OCI-LY7 (cell line): Measurements from ENCODE around the gene GEMIN7. TPM values are rescaled to one million over a fixed set of nuclear protein-coding genes. Genes with fewer than 3 reads are reported as not detected.
A peak's percentile ranks its signal among the peaks of the same experiment; 100 is the strongest.

Experiments
- BruUV-seq: library from RNA; stranded (reverse); fragments of 400-500 nt; replicated peaks from 2 replicates; lab custom pipeline; 2021; lab: Mats Ljungman, UMichigan
- CTCF ChIA-PET: fragments of 300-600 bp; sonication (Branson Sonifier 250); formaldehyde crosslinking; loops from one replicate; lab custom pipeline; 2022; ENCODE audit warnings: antibody characterized with exemption; ENCODE audit not compliant: unreplicated experiment; lab: Charles Lee
- POLR2A ChIA-PET: fragments of 300-600 bp; sonication (Branson Sonifier 250); formaldehyde crosslinking; loops from one replicate; lab custom pipeline; 2022; ENCODE audit warnings: antibody characterized with exemption; lab: Charles Lee
- DNase-seq: peaks from one replicate; pipeline ENCODE4 v3.0.0-alpha.2; 2015; ENCODE audit warnings: low spot score
- H2AFZ ChIP-seq: fragments of 200-600 bp; sonication (generic), shearing (Covaris generic); 2 replicates; pipeline ENCODE4 v1.6.1; 2014; ENCODE audit warnings: mild to moderate bottlenecking, antibody characterized with exemption, low read length, moderate library complexity
- H3K27ac ChIP-seq: fragments of 200-600 bp; sonication (generic); 2 replicates; pipeline ENCODE4 v1.5.1; 2014; ENCODE audit warnings: mixed run types, low read depth, mild to moderate bottlenecking, moderate library complexity, low read length, inconsistent platforms; ENCODE audit not compliant: poor library complexity, severe bottlenecking
- H3K36me3 ChIP-seq: fragments of 200-600 bp; sonication (generic); 2 replicates; pipeline ENCODE4 v1.6.1; 2014; ENCODE audit warnings: mild to moderate bottlenecking, antibody characterized with exemption, low read length, moderate library complexity, mixed read lengths; ENCODE audit not compliant: insufficient read depth
- H3K4me1 ChIP-seq: fragments of 200-600 bp; sonication (generic); 2 replicates; pipeline ENCODE4 v1.5.1; 2014; ENCODE audit warnings: mild to moderate bottlenecking, low read length; ENCODE audit not compliant: insufficient read depth, poor library complexity, severe bottlenecking
- H3K4me2 ChIP-seq: fragments of 200-600 bp; sonication (generic); 2 replicates; pipeline ENCODE4 v1.6.1; 2014; ENCODE audit warnings: mild to moderate bottlenecking, low read length
- H3K4me3 ChIP-seq: fragments of 200-600 bp; sonication (generic); 2 replicates; pipeline ENCODE4 v1.5.1; 2014; ENCODE audit warnings: mild to moderate bottlenecking, low read depth, low read length; ENCODE audit not compliant: poor library complexity, severe bottlenecking
- H3K79me2 ChIP-seq: fragments of 200-600 bp; sonication (generic); 2 replicates; pipeline ENCODE4 v1.6.1; 2016; ENCODE audit warnings: low read depth, mild to moderate bottlenecking, low read length, moderate library complexity, mixed read lengths; ENCODE audit not compliant: insufficient read depth
- H3K9me2 ChIP-seq: fragments of 200-600 bp; sonication (generic); 2 replicates; pipeline ENCODE4 v1.6.1; 2016; ENCODE audit warnings: mild to moderate bottlenecking, low read length, mixed read lengths; ENCODE audit not compliant: insufficient read depth
- H3K9me3 ChIP-seq: fragments of 200-600 bp; sonication (generic); 2 replicates; pipeline ENCODE4 v1.6.1; 2014; ENCODE audit warnings: mild to moderate bottlenecking, mixed run types, low read length, mixed read lengths
- H4K20me1 ChIP-seq: fragments of 200-600 bp; sonication (generic); 2 replicates; pipeline ENCODE4 v1.6.1; 2014; ENCODE audit warnings: mild to moderate bottlenecking, antibody characterized with exemption, low read length, moderate library complexity, mixed read lengths; ENCODE audit not compliant: insufficient read depth
- CTCF ChIP-seq: fragments of 200-600 bp; sonication (generic); conservative IDR thresholded peaks from 2 replicates; pipeline ENCODE4 v1.5.1; 2014; ENCODE audit warnings: mild to moderate bottlenecking, antibody characterized with exemption, low read length, moderate library complexity, mixed read lengths
- EZH2phosphoT487 ChIP-seq: fragments of 200-600 bp; sonication (generic); IDR thresholded peaks from 2 replicates; pipeline ENCODE4 v1.6.1; 2018; ENCODE audit warnings: low read depth, borderline replicate concordance, mild to moderate bottlenecking, mixed run types, antibody characterized with exemption, low read length, moderate library complexity, mixed read lengths
- intact Hi-C: fragments of 100-400 bp; cut with micrococcal nuclease; formaldehyde crosslinking; loops from one replicate; pipeline ENCODE4 v1.10.0; 2022; ENCODE audit not compliant: unreplicated experiment
- total RNA-seq, 2 experiments: library from RNA; depleted of rRNA in 1 of 2; stranded (reverse); fragments of >200 nt in 1 of 2; shearing (Covaris generic) in 1 of 2; gene quantifications; 2 replicates each; pipeline ENCODE4 v1.2.3, GENCODE V29; 2014 to 2022

Gene GEMIN7
- total RNA-seq, 2 experiments from 2014 or later = 46.3 to 60.0 TPM

GRCh38 chr19:45076029-45076850 lies 2.8 kb upstream of the GEMIN7 start, which contains the start of gene ZNF296:
TSS of gene ZNF296 (minus strand) at chr19:45076478. CDS start at chr19:45076373, 105 bp downstream.
- CTCF ChIA-PET = no interaction called here

GRCh38 chr19:45076851-45077730 lies 2.0 kb upstream of the GEMIN7 start:
- BruUV-seq = no TSS peak
- Histone ChIP-seq H3K9me2 (no peaks in the 10 kb centered on the region), H3K79me2 (peaks cover 69% of the 10 kb centered on the region), H3K4me1 (peaks cover 64% of the 10 kb centered on the region), H3K27ac (peak overlapping the region; percentile 88), H3K36me3 (peaks cover 50% of the 10 kb centered on the region), H3K9me3 (no peaks in the 10 kb centered on the region), H3K4me2 (peak overlapping the region; percentile 100), H2AFZ (peak overlapping the region; percentile 40; the same call in 1 of the 2 replicates), H4K20me1 (0 out of 2 replicates have a peak, but pooled peaks cover 12% of the 10 kb centered on the region), H3K4me3 (peak overlapping the region; percentile 85)
- no peak for DNase-seq
- TF ChIP-seq CTCF (no peak), EZH2phosphoT487 (no peak)
- POLR2A ChIA-PET = no interaction called here
- intact Hi-C loops = loop anchor here (5.0 kb wide), 2 partner anchors 80 to 325 kb away; no protein-coding TSS in a partner anchor
- CTCF ChIA-PET = no interaction called here

More at GRCh38 chr19:45076029-45076850, 2.8 kb upstream of the GEMIN7 start, which contains the start of gene ZNF296:
- BruUV-seq = TSS peak; percentile 48
- H3K4me3 ChIP-seq = peak within 1 kb of the TSS; percentile 85
- peak; percentile 92 for DNase-seq
- peaks cover 72% of the 10 kb centered on the region for H3K4me1 ChIP-seq
- H3K79me2 ChIP-seq = peaks cover 61% of the 10 kb centered on the region
- H2AFZ ChIP-seq = peak within 1 kb of the TSS; percentile 40; the same call in 1 of the 2 replicates
- H3K4me2 ChIP-seq = peak within 1 kb of the TSS; percentile 100
- POLR2A ChIA-PET = interaction anchor here (1.0 kb wide), 1 partner anchor 34 kb away, joined by 5 read pairs; no protein-coding TSS in a partner anchor
- H3K36me3 ChIP-seq = peaks cover 50% of the 10 kb centered on the region
- no peak for TF ChIP-seq CTCF
- no peak for TF ChIP-seq EZH2phosphoT487
- peak within 1 kb of the TSS; percentile 88 for H3K27ac ChIP-seq
- H4K20me1 ChIP-seq = 0 out of 2 replicates have a peak, but pooled peaks cover 12% of the 10 kb centered on the region
- no peaks in the 10 kb centered on the region for H3K9me2 ChIP-seq
- H3K9me3 ChIP-seq = no peaks in the 10 kb centered on the region
- intact Hi-C loops = loop anchor here (5.0 kb wide), 2 partner anchors 79 to 324 kb away; no protein-coding TSS in a partner anchor
